COR-L47 (cell line): ENCODE data around the gene PTK6.
"Not testable (repeated sequence)": the region's sequence is repeated elsewhere in the genome, so short reads cannot be mapped to it uniquely, and the experiment has no call there.

ENCODE experiments used
- DNase-seq: peaks from one replicate; lab custom pipeline; 2025; lab: John Stamatoyannopoulos, UW

The PTK6 gene

GRCh38 chr20:63493563-63494020 is 43.6 kb downstream of the PTK6 start:
- DNase-seq: no peak

- DNase-seq: no peak
Observed at GRCh38 chr20:63492982-63493381, 44.2 kb downstream of the PTK6 start.

- no peak for DNase-seq
Observed at GRCh38 chr20:63492518-63492917, 44.7 kb downstream of the PTK6 start.

GRCh38 chr20:63491635-63492230 is 45.4 kb downstream of the PTK6 start:
- no peak for DNase-seq

DNA sequence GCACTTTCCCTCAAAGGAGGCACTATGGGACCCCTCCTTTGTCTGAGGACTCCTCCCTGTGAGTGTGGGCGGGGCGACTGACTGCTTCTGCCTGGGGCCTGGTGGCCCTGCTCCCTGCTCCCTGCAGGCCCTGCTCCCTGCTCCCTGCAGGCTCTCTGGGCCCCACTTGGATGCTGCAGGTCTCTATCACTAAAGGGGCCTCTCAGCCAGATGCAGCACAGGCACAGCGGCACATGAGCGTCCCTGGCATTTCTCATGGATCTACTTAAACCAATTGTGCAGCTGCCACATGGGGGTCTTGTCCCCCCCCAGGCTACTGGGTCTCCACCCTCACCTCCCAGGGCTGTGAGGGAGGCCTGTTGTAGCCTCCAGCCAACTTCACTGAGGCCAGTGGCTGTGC is 46.1 kb downstream of the PTK6 start:
- DNase-seq: no peak

DNA sequence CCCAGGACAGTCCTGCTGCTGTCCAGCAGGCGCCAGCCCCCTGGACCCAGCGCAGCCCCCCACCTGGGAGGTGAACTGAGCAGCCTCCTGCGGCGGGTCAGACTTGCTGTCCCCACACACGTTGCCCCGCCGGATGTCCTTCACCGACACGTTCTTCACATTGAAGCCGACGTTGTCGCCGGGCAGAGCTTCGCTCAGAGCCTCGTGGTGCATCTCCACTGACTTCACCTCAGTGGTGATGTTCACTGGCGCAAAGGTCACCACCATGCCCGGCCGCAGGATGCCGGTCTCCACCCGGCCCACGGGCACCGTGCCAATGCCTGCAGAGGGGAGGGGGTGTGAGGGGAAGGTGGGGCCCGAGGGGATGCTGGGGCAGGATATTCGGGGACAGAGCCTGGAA is 46.8 kb downstream of the PTK6 start:
- no peak for DNase-seq

GRCh38 chr20:63488315-63489251 is 48.6 kb downstream of the PTK6 start:
- DNase-seq: no peak

DNA sequence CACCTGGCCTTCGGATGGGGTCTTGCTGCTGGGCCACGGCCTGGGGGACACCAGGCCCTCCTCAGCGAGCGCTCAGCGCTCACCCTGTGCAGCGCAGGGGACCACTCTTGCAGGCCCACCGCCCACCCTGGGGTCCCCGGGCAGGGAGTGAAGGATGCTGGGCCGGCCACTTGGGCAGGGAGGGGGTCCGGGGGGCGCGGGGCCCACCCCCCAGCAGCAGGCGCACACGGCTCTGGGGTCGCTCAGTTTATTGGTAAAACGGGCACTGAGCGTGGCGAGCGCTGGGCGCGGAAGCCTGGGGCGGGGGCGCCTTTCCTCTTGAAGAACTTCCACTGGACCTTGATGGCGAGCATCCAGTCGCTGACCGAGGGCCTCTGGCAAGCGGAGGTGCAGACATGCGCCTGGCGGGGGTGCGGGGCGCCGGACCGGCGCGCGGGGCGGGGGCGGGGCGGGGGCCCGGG is 49.4 kb downstream of the PTK6 start:
- DNase-seq: no peak

DNA sequence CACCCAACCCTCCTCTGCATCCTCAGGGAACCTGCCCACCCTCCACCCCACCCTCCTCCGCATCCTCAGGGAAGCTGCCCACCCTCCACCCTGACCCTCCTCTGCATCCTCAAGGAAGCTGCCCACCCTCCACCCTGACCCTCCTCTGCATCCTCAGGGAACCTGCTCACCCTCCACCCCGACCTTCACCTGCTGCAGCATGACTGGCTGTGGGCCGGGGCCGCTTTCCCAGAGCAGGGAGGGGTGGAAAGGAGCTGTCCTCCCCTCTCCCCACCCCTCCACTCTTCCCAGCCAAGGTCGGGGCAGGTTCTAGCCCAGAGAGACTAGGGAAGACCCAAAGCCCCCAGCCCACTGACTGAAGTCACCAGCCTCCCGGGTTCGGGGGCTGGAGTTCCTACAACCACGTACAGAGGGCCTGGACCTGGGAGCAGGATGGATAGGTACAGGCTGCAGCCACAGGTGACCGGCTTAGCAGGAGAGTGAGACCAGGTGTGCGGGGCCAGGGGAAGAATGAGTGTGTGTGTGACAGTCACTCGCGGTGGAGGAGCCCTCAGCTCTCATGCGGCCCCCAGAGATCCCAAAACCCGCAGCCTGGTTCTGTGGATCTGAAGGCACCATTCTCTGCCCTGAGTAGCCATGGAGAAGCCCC is 49.9 kb downstream of the PTK6 start:
- no peak for DNase-seq

DNA sequence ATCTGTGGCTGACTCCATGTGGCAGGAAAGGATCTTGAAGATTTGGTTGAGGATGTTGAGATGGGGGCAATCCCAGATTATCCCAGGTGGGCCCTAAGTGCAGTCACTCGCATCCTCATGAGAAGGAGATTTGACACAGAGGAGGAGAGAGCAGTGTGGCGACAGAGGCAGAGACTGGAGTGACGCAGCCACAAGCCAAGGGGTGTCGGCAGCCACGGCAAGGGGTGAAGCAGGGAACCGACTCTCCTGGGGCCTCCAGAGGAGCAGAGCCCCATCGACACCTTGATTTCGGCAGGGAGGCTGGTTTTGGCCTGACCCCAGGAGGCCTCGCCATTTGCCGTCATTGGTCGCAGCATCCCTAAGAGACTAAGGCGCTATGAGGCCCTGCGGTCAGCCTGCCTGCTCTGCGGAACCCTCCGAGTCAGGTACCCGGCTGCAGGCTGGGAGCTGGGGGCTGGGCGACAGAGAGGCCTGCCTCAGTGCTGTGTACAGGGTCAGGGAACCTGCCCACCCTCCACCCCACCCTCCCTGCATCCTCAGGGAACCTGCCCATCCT is 50.8 kb downstream of the PTK6 start:
- DNase-seq: no peak

GRCh38 chr20:63484651-63485403 is 52.3 kb downstream of the PTK6 start:
- no peak for DNase-seq

DNA sequence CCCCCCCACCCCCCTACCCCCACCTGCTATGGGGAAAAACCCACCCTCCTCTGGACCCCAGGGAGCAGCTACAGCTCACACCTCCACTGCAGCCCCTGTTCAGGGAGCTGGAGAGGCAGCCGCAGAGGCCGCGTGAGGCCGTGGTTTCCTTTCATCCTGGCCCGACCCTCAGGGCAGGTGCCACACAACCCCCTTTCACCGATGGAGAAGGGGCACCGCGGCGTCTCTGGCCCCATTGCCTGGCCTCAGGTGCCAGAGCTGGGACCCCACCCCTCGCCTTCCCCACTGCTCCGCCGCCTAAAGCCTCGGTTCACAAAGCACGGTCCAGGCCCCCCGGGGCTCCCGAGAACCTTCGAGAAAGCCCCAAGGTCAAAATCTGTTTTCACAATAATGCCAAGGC is 52.9 kb downstream of the PTK6 start:
- no peak for DNase-seq

DNA sequence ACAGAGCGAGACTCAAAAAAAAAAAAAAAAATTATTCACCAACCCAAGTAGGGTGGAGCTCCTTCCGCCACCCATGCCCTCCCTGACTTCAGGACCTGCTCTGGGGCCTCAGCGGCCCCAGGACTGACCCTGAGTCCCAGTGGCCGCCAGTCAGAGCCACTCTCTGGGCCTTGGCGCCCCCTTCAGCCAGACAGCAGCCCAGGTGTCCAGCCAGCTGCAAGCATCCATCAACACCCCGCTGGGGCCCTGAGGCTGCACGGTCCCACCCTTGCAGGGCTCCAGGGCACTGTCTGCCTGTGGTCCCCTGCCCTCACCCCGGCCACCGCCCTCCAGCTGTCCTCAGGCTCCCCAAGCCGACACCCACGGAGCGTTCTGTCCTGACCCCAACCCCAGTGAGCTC is 53.3 kb downstream of the PTK6 start:
- DNase-seq: no peak

DNA sequence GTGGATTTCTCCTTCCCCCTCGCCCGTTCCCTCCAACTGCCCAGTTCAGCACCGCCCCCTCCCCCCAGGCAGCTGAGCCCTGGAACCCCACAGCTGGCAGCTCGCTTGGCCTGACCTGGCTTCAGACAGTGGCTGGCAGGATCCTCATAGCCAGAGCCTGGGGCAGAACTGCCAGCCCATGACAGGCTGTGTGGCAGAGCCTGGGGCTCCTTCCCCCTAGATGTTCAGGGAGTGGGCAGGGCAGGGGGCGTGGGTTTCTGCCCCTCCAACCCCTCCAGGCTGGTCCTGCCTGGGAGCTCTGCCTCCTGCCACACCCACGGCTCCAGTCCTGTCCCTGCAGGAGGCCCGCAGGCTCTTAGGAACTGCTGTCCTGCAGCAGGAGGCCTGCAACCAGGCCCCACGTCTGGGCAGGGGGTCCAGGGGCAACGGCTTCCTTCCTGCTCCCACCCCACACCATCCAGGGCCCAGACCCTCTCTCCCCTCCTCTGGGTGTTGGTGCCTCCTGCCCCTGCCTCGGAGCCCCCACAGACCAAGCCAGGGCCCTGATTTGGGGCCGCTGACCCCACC is 55.1 kb downstream of the PTK6 start:
- no peak for DNase-seq

GRCh38 chr20:63481503-63481902 is 55.7 kb downstream of the PTK6 start:
- no peak for DNase-seq

DNA sequence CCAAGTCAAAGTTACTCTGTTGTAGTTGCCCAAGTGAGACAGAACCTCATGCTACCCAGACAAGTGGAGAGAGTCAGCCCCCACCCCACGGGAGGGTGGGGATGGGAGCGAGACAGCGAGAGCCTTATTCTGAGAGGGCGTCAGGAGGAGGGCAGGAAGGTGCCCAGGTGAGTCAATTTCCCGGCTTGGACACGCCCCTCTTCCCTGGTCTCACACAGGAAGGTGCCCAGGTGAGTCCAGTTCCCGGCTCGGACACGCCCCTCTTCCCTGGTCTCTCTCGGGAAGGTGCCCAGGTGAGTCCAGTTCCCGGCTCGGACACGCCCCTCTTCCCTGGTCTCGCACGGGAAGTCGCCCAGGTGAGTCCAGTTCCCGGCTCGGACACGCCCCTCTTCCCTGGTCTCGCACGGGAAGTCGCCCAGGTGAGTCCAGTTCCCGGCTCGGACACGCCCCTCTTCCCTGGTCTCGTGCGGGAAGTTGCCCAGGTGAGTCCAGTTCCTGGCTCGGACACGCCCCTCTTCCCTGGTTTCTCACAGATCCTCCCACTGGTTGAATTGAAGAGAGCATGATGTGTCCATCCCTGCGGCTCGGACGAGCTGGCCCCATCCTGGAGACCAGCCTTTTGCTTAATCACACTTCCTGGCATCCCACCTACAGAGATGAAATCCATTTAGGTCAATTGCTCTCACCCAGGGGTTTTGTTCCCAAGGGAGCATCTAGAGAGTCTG is 57.3 kb downstream of the PTK6 start:
- not testable (repeated sequence) for DNase-seq

DNA sequence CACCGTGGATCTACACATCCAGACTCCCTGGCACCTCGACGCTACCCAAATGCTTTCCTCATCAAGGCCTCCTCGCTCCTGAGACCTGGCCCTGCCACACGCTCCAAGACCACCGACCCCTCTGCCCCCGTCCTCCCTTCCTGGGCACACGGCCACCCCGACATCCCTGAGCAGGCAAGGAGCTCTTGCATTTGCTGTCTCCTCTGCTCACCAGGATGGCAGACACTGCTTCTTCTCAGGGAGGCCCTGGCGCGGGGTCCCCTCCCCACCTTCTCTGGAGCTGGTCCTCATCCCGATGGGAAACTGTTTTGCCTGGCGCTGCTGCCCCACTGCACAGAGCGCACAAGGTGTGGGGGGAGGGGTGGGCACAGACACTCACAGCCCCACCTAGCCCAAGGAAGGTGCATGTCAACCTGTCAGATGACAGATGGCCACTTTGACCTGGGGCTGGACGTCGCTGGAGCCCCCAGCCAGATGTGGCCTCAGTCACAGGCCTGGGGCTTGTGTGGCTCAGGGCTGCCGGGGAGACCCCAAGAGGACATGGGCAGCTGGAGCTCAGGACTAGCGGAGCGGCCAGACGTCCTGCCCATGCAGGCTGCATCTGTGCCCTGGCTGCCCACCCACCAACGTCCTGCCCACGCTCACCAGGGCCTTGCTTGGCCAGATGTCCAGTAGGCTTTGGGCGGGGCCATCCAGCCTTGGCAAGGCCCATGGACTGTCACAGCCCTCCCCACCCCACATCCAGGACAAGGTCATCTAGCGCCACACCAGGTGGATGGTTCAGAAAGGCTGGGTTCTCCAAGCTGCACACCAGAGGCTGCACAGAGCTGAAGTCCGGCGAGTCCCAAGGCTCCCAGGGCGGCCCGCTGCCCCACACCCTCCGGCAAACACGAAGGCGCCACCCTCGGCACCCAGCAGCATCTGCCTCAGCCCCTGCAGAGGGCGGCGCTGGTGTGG is 58.6 kb downstream of the PTK6 start:
- DNase-seq: no peak
